ENCODE measurements around the gene ZNF148.

Gene ZNF148

GRCh38 chr3:125213364-125213755, 161.8 kb downstream of the ZNF148 start:
- no peak for DNase-seq

GRCh38 chr3:125212509-125213363, 162.4 kb downstream of the ZNF148 start, which contains the start of gene SLC12A8:
Gene SLC12A8 (minus strand): TSS chr3:125212748. CDS start chr3:125211349, 1,399 bp downstream.
- no peak for DNase-seq

GRCh38 chr3:125212091-125212508, 163.0 kb downstream of the ZNF148 start:
- no peak for DNase-seq

GRCh38 chr3:125211523-125212090, 163.5 kb downstream of the ZNF148 start:
- DNase-seq, result no peak

GRCh38 chr3:125207949-125208568, 167.1 kb downstream of the ZNF148 start:
- no peak for DNase-seq

GRCh38 chr3:125207507-125207906, 167.6 kb downstream of the ZNF148 start:
- DNase-seq, result no peak

GRCh38 chr3:125206934-125207333, 168.2 kb downstream of the ZNF148 start:
- DNase-seq, result no peak

- no peak for DNase-seq
These were observed 171.4 kb downstream of the ZNF148 start for GRCh38 chr3:125203731-125204130.

- DNase-seq, result no peak
These were observed 172.9 kb downstream of the ZNF148 start for GRCh38 chr3:125202197-125202596.

GRCh38 chr3:125200731-125201139, 174.4 kb downstream of the ZNF148 start:
- no peak for DNase-seq

GRCh38 chr3:125194849-125195601, 180.1 kb downstream of the ZNF148 start:
- no peak for DNase-seq

GRCh38 chr3:125194061-125194848, 180.9 kb downstream of the ZNF148 start:
- no peak for DNase-seq

GRCh38 chr3:125192190-125193035, 182.7 kb downstream of the ZNF148 start:
- DNase-seq, result no peak

GRCh38 chr3:125191730-125192129, 183.4 kb downstream of the ZNF148 start:
- DNase-seq, result no peak

- DNase-seq, result no peak
These were observed 183.9 kb downstream of the ZNF148 start for GRCh38 chr3:125191256-125191655.

GRCh38 chr3:125190786-125191185, 184.3 kb downstream of the ZNF148 start:
- DNase-seq, result no peak

- DNase-seq, result no peak
These were observed 185.6 kb downstream of the ZNF148 start for GRCh38 chr3:125189378-125190165.

GRCh38 chr3:125188955-125189354, 186.2 kb downstream of the ZNF148 start:
- DNase-seq, result no peak

- DNase-seq, result no peak
These were observed 187.6 kb downstream of the ZNF148 start for GRCh38 chr3:125187599-125187910.

GRCh38 chr3:125186800-125187598, 188.1 kb downstream of the ZNF148 start:
- DNase-seq, result peak; percentile 61 to 66

Data from SHP77 (cell line).